Ovary (tissue), 3 donors: ENCODE data around the gene DXO.
"Not testable (repeated sequence)": the region's sequence is repeated elsewhere in the genome, so short reads cannot be mapped to it uniquely, and the experiment has no call there.

Experiments used
- CTCF ChIP-seq, 3 donors: fragments of 450-650 bp in 2 of 3; fragments of 200-600 bp in 1 of 3; IDR thresholded peaks; one replicate each; pipeline versions ENCODE4 v1.5.1 to v1.8.0; 2016 to 2022; ENCODE audit warnings: antibody characterized with exemption in 3 of 3, mild to moderate bottlenecking in 1 of 3
- EP300 ChIP-seq: sonication (generic); formaldehyde crosslinking; IDR thresholded peaks from one replicate; pipeline ENCODE4 v1.6.1; 2017; ENCODE audit warnings: antibody characterized with exemption
- donor health status: DM: no; HTN: no; CAD: no.

GRCh38 chr6:32005538-32005880 is 33.6 kb upstream of the DXO start:
- TF ChIP-seq EP300; CTCF (IDR thresholded peaks at IDR 0.05): not testable (repeated sequence)
